SK-N-SH (cell line): ENCODE measurements around the gene SLC22A15. TPM values are rescaled to one million over a fixed set of nuclear protein-coding genes. Genes with fewer than 3 reads are reported as not detected.

Experiments used
- CTCF ChIA-PET: fragments of 300-600, 350-600 bp; formaldehyde crosslinking; extraction: SDS; loops from one replicate; lab custom pipeline; 2021; lab: Yijun Ruan, JAX
- POLR2A ChIA-PET: fragments of 350-600 bp; sonication (Branson Sonifier 250); formaldehyde crosslinking; extraction: SDS; loops from one replicate; lab custom pipeline; 2020; ENCODE audit warnings: antibody characterized with exemption, inconsistent platforms; lab: Yijun Ruan, JAX
- DNase-seq: peaks from one replicate; pipeline ENCODE4 v3.0.0; 2012
- H2AFZ ChIP-seq: fragments of 200-600 bp; sonication (generic); 2 replicates; pipeline ENCODE4 v1.8.1; 2016; ENCODE audit warnings: antibody characterized with exemption, mild to moderate bottlenecking, low read depth
- H3F3A ChIP-seq: fragments of 200-600 bp; sonication (generic); replicated peaks from 2 replicates; pipeline ENCODE3; 2016; ENCODE audit warnings: antibody characterized with exemption, mild to moderate bottlenecking; ENCODE audit not compliant: insufficient read depth
- H3K27ac ChIP-seq, 2 experiments: fragments of 200-500 bp in 1 of 2; fragments of 200-600 bp in 1 of 2; sonication (Bioruptor generic) in 1 of 2; sonication (generic), shearing (Covaris generic) in 1 of 2; 2 replicates each; pipeline versions ENCODE4 v1.5.1 to v1.6.1; 2014 to 2016; ENCODE audit warnings: low read depth in 2 of 2, inconsistent platforms in 1 of 2, low read length in 1 of 2, mild to moderate bottlenecking in 1 of 2, mixed read lengths in 1 of 2
- H3K27me3 ChIP-seq: fragments of 200-600 bp; sonication (generic), shearing (Covaris generic); 2 replicates; pipeline ENCODE4 v1.6.1; 2016; ENCODE audit warnings: mixed run types; ENCODE audit not compliant: insufficient read depth
- H3K36me3 ChIP-seq, 2 experiments: fragments of 200-500 bp in 1 of 2; fragments of 200-600 bp in 1 of 2; sonication (Bioruptor generic) in 1 of 2; sonication (generic) in 1 of 2; replicated peaks in 1 of 2; 2 replicates each; pipeline versions ENCODE3 to v1.5.1; 2014 to 2016; ENCODE audit warnings: low read length in 1 of 2, mild to moderate bottlenecking in 1 of 2; ENCODE audit not compliant: insufficient read depth in 2 of 2, control insufficient read depth in 1 of 2
- H3K4me1 ChIP-seq, 2 experiments: fragments of 200-500 bp in 1 of 2; fragments of 200-600 bp in 1 of 2; sonication (Bioruptor generic) in 1 of 2; sonication (generic), shearing (Covaris generic) in 1 of 2; 2 replicates each; pipeline versions ENCODE4 v1.5.1 to v1.6.1; 2014 to 2016; ENCODE audit warnings: low read depth in 1 of 2, low read length in 1 of 2, mixed run types in 1 of 2; ENCODE audit not compliant: insufficient read depth in 2 of 2, control insufficient read depth in 1 of 2
- H3K4me2 ChIP-seq: fragments of 200-600 bp; sonication (generic), shearing (Covaris generic); 2 replicates; pipeline ENCODE4 v1.6.1; 2017; ENCODE audit warnings: mixed run types
- H3K4me3 ChIP-seq, 2 experiments: fragments of 200-500 bp in 1 of 2; fragments of 200-600 bp in 1 of 2; sonication (Bioruptor generic) in 1 of 2; sonication (generic), shearing (Covaris generic) in 1 of 2; 2 replicates each; pipeline versions ENCODE4 v1.5.1 to v1.8.1; 2014 to 2016; ENCODE audit warnings: low read depth in 2 of 2, inconsistent platforms in 1 of 2, low read length in 1 of 2, mild to moderate bottlenecking in 1 of 2, mixed read lengths in 1 of 2, moderate library complexity in 1 of 2
- H3K79me2 ChIP-seq: fragments of 200-600 bp; sonication (generic); 2 replicates; pipeline ENCODE4 v1.8.1; 2017; ENCODE audit warnings: mild to moderate bottlenecking; ENCODE audit not compliant: insufficient read depth
- H3K9ac ChIP-seq: fragments of 200-600 bp; sonication (generic); 2 replicates; pipeline ENCODE4 v1.6.1; 2017; ENCODE audit warnings: mixed run types
- H3K9me2 ChIP-seq: fragments of 200-600 bp; sonication (generic); 2 replicates; pipeline ENCODE4 v1.6.1; 2017; ENCODE audit warnings: mixed run types
- H3K9me3 ChIP-seq: fragments of 200-600 bp; sonication (generic); 2 replicates; pipeline ENCODE4 v1.6.1; 2017; ENCODE audit warnings: mixed run types, mild to moderate bottlenecking, moderate library complexity
- H4K20me1 ChIP-seq: fragments of 200-600 bp; sonication (generic); 2 replicates; pipeline ENCODE4 v1.6.1; 2017; ENCODE audit warnings: mild to moderate bottlenecking, mixed run types; ENCODE audit not compliant: insufficient read depth
- EP300 ChIP-seq, 2 experiments: IDR thresholded peaks; 2 replicates each; pipeline versions ENCODE4 v1.4.0 to v1.6.1; 2012; ENCODE audit warnings: borderline replicate concordance in 1 of 2, low read depth in 1 of 2, low read length in 1 of 2
- EZH2phosphoT487 ChIP-seq: fragments of 200-600 bp; sonication (generic); IDR thresholded peaks from 2 replicates; pipeline ENCODE4 v1.6.1; 2017; ENCODE audit warnings: low read depth, mixed run types, mild to moderate bottlenecking, antibody characterized with exemption, moderate library complexity, borderline replicate concordance
- FOSL2 ChIP-seq: IDR thresholded peaks from 2 replicates; pipeline ENCODE4 v1.4.0; 2012; ENCODE audit warnings: low read depth, mild to moderate bottlenecking, moderate library complexity, borderline replicate concordance
- FOXJ3 ChIP-seq: sonication (generic); formaldehyde crosslinking; IDR thresholded peaks from 2 replicates; pipeline ENCODE4 v1.5.1; 2020; ENCODE audit warnings: mild to moderate bottlenecking, missing genetic modification reagents
- GATA2 ChIP-seq: sonication (generic); formaldehyde crosslinking; IDR thresholded peaks from 2 replicates; pipeline ENCODE4 v1.5.0; 2020; ENCODE audit warnings: mild to moderate bottlenecking, missing genetic modification reagents
- JUND ChIP-seq: IDR thresholded peaks from 2 replicates; pipeline ENCODE4 v1.4.0; 2012
- MEF2A ChIP-seq: IDR thresholded peaks from 2 replicates; pipeline ENCODE4 v1.4.0; 2012; ENCODE audit warnings: low read depth, borderline replicate concordance
- NFIC ChIP-seq: IDR thresholded peaks from 2 replicates; pipeline ENCODE4 v1.4.0; 2012; ENCODE audit warnings: borderline replicate concordance
- NRF1 ChIP-seq: IDR thresholded peaks from 2 replicates; pipeline ENCODE4 v1.6.1; 2012; ENCODE audit warnings: low read depth, mild to moderate bottlenecking, low read length
- POLR2AphosphoS5 ChIP-seq: IDR thresholded peaks from 2 replicates; pipeline ENCODE4 v1.6.1; 2012; ENCODE audit warnings: low read depth, low read length
- RFX5 ChIP-seq: IDR thresholded peaks from 2 replicates; pipeline ENCODE4 v1.6.1; 2012; ENCODE audit warnings: mild to moderate bottlenecking, improper control_type of control experiment, low read length
- RXRA ChIP-seq: IDR thresholded peaks from 2 replicates; pipeline ENCODE4 v1.4.0; 2012; ENCODE audit warnings: low read depth, mild to moderate bottlenecking, borderline replicate concordance
- SIN3A ChIP-seq: IDR thresholded peaks from 2 replicates; pipeline ENCODE4 v1.6.1; 2012; ENCODE audit warnings: low read depth, mild to moderate bottlenecking, low read length, moderate library complexity, borderline replicate concordance
- SMC3 ChIP-seq: IDR thresholded peaks from 2 replicates; pipeline ENCODE4 v1.6.1; 2012; ENCODE audit warnings: low read depth, low read length, improper control_type of control experiment
- TAF1 ChIP-seq: IDR thresholded peaks from 2 replicates; pipeline ENCODE4 v1.6.1; 2012; ENCODE audit warnings: low read depth, mild to moderate bottlenecking, low read length, moderate library complexity, borderline replicate concordance
- YY1 ChIP-seq: IDR thresholded peaks from 2 replicates; pipeline ENCODE4 v1.4.0; 2012; ENCODE audit warnings: low read depth, mild to moderate bottlenecking
- WGBS: methylation state at CpG from one replicate; pipeline ENCODE4 v1.1.6; 2017; ENCODE audit warnings: low lambda C conversion rate; 5-methylcytosine and 5-hydroxymethylcytosine counted together
- polyA plus RNA-seq, 3 experiments: library from polyadenylated mRNA; depleted of rRNA; stranded (reverse); fragments of >200 nt; gene quantifications; 2 replicates each; pipeline ENCODE4 v1.2.3, GENCODE V29; 2012
- TF ChIP-seq, protein P1 (sequence below): fragments of 200-600 bp; sonication (generic); IDR thresholded peaks from 2 replicates; pipeline ENCODE4 v1.6.1; 2017; ENCODE audit warnings: antibody characterized with exemption, mild to moderate bottlenecking, moderate library complexity
- TF ChIP-seq, protein P2 (sequence below): IDR thresholded peaks from 2 replicates; pipeline ENCODE4 v1.4.0; 2012; ENCODE audit warnings: low read depth, borderline replicate concordance
- TF ChIP-seq, protein P3 (sequence below): fragments of 150-350 bp; IDR thresholded peaks from 2 replicates; pipeline ENCODE4 v1.6.1; 2016; ENCODE audit warnings: mild to moderate bottlenecking, low read depth, low read length
- TF ChIP-seq, protein P4 (sequence below): IDR thresholded peaks from 2 replicates; pipeline ENCODE4; 2012

SLC22A15 gene
- polyA plus RNA-seq, 1 of the 3 experiments (the other 2 are of a cell fraction), result 0.13 TPM

DNA sequence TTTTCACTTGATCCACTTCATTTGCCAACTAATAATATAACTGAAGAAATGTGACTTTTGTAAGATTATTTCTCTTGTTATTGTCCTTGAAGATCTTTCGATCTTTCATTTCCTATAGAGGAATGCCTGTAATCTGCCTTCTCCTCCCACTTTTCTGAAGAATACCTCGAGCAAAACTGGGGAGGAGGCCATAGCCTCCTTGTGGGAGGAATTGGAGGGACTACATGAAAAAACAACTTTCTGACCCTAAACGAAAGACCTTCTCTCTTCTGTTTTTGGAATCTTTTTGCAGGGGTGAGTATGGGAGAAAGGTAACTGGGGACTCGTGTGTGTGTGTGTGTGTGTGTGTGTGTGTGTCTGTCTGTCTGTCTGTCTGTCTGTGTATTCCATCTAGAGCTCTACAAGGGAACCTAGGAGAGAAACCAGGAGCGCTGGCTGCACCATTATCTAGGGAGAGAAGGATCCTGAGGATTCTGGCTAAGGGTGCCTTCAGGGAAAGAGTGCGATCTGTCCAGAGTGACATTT lies 102.4 kb downstream of the SLC22A15 start:
- no peaks in the 10 kb centered on the region for H3K27me3 ChIP-seq
- no peaks in the 10 kb centered on the region for H3K36me3 ChIP-seq
- H3K79me2 ChIP-seq, result no peaks in the 10 kb centered on the region
- no peak overlapping the region for H3K4me3 ChIP-seq
- H3K9ac ChIP-seq, result no peak overlapping the region
- ChIA-PET POLR2A (no interaction called here), CTCF (interaction anchor here (1.0 kb wide), 1 partner anchor 11 kb away, joined by 3 read pairs; no protein-coding TSS in a partner anchor)
- 53% methylated on average over 6 of the region's 6 CpGs for WGBS
- no peaks in the 10 kb centered on the region for H3K9me3 ChIP-seq
- no peaks in the 10 kb centered on the region for H4K20me1 ChIP-seq
- TF ChIP-seq JUND (no peak), NRF1 (no peak), RFX5 (no peak), YY1 (no peak), NFIC (no peak), EP300 (IDR thresholded peaks at IDR 0.05; ENCODE audit: borderline replicate concordance in 1 of 2, low read depth in 1 of 2, low read length in 1 of 2) (no peak), TAF1 (no peak), SMC3 (no peak)
- TF ChIP-seq, protein P1, sequence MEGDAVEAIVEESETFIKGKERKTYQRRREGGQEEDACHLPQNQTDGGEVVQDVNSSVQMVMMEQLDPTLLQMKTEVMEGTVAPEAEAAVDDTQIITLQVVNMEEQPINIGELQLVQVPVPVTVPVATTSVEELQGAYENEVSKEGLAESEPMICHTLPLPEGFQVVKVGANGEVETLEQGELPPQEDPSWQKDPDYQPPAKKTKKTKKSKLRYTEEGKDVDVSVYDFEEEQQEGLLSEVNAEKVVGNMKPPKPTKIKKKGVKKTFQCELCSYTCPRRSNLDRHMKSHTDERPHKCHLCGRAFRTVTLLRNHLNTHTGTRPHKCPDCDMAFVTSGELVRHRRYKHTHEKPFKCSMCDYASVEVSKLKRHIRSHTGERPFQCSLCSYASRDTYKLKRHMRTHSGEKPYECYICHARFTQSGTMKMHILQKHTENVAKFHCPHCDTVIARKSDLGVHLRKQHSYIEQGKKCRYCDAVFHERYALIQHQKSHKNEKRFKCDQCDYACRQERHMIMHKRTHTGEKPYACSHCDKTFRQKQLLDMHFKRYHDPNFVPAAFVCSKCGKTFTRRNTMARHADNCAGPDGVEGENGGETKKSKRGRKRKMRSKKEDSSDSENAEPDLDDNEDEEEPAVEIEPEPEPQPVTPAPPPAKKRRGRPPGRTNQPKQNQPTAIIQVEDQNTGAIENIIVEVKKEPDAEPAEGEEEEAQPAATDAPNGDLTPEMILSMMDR, result no peak
- TF ChIP-seq, protein P2, sequence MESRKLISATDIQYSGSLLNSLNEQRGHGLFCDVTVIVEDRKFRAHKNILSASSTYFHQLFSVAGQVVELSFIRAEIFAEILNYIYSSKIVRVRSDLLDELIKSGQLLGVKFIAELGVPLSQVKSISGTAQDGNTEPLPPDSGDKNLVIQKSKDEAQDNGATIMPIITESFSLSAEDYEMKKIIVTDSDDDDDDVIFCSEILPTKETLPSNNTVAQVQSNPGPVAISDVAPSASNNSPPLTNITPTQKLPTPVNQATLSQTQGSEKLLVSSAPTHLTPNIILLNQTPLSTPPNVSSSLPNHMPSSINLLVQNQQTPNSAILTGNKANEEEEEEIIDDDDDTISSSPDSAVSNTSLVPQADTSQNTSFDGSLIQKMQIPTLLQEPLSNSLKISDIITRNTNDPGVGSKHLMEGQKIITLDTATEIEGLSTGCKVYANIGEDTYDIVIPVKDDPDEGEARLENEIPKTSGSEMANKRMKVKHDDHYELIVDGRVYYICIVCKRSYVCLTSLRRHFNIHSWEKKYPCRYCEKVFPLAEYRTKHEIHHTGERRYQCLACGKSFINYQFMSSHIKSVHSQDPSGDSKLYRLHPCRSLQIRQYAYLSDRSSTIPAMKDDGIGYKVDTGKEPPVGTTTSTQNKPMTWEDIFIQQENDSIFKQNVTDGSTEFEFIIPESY, result no peak
- H2AFZ ChIP-seq, result no peak overlapping the region
- no peak overlapping the region for H3K27ac ChIP-seq
- H3F3A ChIP-seq, result no peaks in the 10 kb centered on the region
- H3K4me1 ChIP-seq, result no peaks in the 10 kb centered on the region; a peak in 1 of 4 replicates
- H3K9me2 ChIP-seq, result no peaks in the 10 kb centered on the region
- no peak for DNase-seq
- no peak overlapping the region for H3K4me2 ChIP-seq

DNA sequence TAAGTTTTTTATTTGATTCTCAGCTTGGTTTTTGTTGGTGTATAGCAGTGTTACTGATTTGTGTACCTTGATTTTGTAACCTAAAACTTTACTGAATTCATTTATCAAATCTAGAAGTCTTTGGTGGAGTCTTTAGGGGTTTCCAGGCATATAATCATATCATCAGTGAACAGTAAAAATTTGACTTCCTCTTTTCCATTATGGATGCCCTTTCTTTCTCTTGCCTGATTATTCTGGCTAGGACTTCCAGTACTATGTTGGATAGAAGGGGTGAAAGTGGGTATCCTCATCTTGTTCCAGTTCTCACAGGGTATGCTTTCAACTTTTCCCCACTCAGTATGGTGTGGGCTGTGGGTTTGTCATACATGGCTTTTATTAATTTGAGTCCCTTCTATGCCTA lies 111.3 kb downstream of the SLC22A15 start:
- Histone ChIP-seq H3K36me3 (no peaks in the 10 kb centered on the region), H3K79me2 (no peaks in the 10 kb centered on the region), H3F3A (no peaks in the 10 kb centered on the region), H3K4me3 (no peak overlapping the region), H3K4me2 (no peak overlapping the region), H3K9ac (no peak overlapping the region), H2AFZ (no peak overlapping the region), H3K27me3 (no peaks in the 10 kb centered on the region), H3K27ac (no peak overlapping the region), H3K9me2 (no peaks in the 10 kb centered on the region), H3K4me1 (no peaks in the 10 kb centered on the region), H4K20me1 (no peaks in the 10 kb centered on the region), H3K9me3 (no peaks in the 10 kb centered on the region)
- no peak for DNase-seq
- ChIA-PET CTCF (no interaction called here), POLR2A (no interaction called here)
- no peak for TF ChIP-seq GATA2 (CRISPR knock-in tag)
- no peak for TF ChIP-seq RXRA
- no peak for TF ChIP-seq MEF2A
- TF ChIP-seq FOSL2, result no peak
- TF ChIP-seq TAF1, result no peak
- TF ChIP-seq, protein P2, result no peak
- no peak for TF ChIP-seq FOXJ3
- no peak for TF ChIP-seq EZH2phosphoT487
- TF ChIP-seq, protein P3, sequence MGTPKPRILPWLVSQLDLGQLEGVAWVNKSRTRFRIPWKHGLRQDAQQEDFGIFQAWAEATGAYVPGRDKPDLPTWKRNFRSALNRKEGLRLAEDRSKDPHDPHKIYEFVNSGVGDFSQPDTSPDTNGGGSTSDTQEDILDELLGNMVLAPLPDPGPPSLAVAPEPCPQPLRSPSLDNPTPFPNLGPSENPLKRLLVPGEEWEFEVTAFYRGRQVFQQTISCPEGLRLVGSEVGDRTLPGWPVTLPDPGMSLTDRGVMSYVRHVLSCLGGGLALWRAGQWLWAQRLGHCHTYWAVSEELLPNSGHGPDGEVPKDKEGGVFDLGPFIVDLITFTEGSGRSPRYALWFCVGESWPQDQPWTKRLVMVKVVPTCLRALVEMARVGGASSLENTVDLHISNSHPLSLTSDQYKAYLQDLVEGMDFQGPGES, result no peak
- TF ChIP-seq SIN3A, result no peak
- no peak for TF ChIP-seq POLR2AphosphoS5
- TF ChIP-seq, protein P4, sequence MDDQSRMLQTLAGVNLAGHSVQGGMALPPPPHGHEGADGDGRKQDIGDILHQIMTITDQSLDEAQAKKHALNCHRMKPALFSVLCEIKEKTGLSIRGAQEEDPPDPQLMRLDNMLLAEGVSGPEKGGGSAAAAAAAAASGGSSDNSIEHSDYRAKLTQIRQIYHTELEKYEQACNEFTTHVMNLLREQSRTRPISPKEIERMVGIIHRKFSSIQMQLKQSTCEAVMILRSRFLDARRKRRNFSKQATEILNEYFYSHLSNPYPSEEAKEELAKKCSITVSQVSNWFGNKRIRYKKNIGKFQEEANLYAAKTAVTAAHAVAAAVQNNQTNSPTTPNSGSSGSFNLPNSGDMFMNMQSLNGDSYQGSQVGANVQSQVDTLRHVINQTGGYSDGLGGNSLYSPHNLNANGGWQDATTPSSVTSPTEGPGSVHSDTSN, result no peak
